Loucy (cell line): ENCODE data around the gene ADCY7.

ENCODE experiments used
- H2AFZ ChIP-seq: fragments of 200-600 bp; sonication (generic); 2 replicates; pipeline ENCODE4 v1.6.0; 2016; ENCODE audit warnings: antibody characterized with exemption, mild to moderate bottlenecking, low read length, moderate library complexity
- H3F3A ChIP-seq: fragments of 200-600 bp; 2 replicates; pipeline ENCODE4 v1.6.0; 2016; ENCODE audit warnings: antibody characterized with exemption, low read depth, mild to moderate bottlenecking
- H3K27me3 ChIP-seq: fragments of 200-600 bp; sonication (generic); 2 replicates; pipeline ENCODE4 v1.6.1; 2014; ENCODE audit warnings: low read length, mild to moderate bottlenecking; ENCODE audit not compliant: insufficient read depth, poor library complexity, severe bottlenecking
- H3K36me3 ChIP-seq: fragments of 200-600 bp; sonication (generic); 2 replicates; pipeline ENCODE4 v1.6.1; 2016; ENCODE audit warnings: low read length; ENCODE audit not compliant: insufficient read depth
- H3K4me1 ChIP-seq: fragments of 200-600 bp; sonication (generic); 2 replicates; pipeline ENCODE4 v1.5.1; 2014; ENCODE audit warnings: low read length, mild to moderate bottlenecking; ENCODE audit not compliant: insufficient read depth, poor library complexity, severe bottlenecking
- H3K4me2 ChIP-seq: fragments of 200-600 bp; sonication (generic); 2 replicates; pipeline ENCODE4 v1.6.0; 2014; ENCODE audit warnings: antibody characterized with exemption, low read length, low read depth, mild to moderate bottlenecking; ENCODE audit not compliant: poor library complexity, severe bottlenecking
- H3K4me3 ChIP-seq: fragments of 200-600 bp; sonication (generic); 2 replicates; pipeline ENCODE4 v1.5.1; 2014; ENCODE audit warnings: low read length, mild to moderate bottlenecking, mixed read lengths; ENCODE audit not compliant: poor library complexity, severe bottlenecking
- H3K79me2 ChIP-seq: fragments of 200-600 bp; sonication (generic); 2 replicates; pipeline ENCODE4 v1.6.1; 2014; ENCODE audit warnings: low read length; ENCODE audit not compliant: insufficient read depth
- H3K9ac ChIP-seq: fragments of 200-600 bp; sonication (generic); 2 replicates; pipeline ENCODE4 v1.6.0; 2014; ENCODE audit warnings: mild to moderate bottlenecking, low read depth, low read length, moderate library complexity; ENCODE audit not compliant: poor library complexity, severe bottlenecking
- H3K9me2 ChIP-seq: fragments of 200-600 bp; sonication (generic); replicated peaks from 2 replicates; pipeline ENCODE4 v1.6.1; 2016; ENCODE audit warnings: low read depth, low read length, mixed read lengths
- H3K9me3 ChIP-seq: fragments of 200-600 bp; sonication (generic); 2 replicates; pipeline ENCODE4 v1.6.1; 2014; ENCODE audit warnings: mild to moderate bottlenecking, antibody characterized with exemption, low read length, low read depth; ENCODE audit not compliant: insufficient read depth
- H4K20me1 ChIP-seq: fragments of 200-600 bp; sonication (generic); 2 replicates; pipeline ENCODE4 v1.6.0; 2014; ENCODE audit warnings: antibody characterized with exemption, low read length, mild to moderate bottlenecking; ENCODE audit not compliant: insufficient read depth, poor library complexity, severe bottlenecking
- EZH2phosphoT487 ChIP-seq: fragments of 200-600 bp; IDR thresholded peaks from 2 replicates; pipeline ENCODE4 v1.6.1; 2018; ENCODE audit warnings: antibody characterized with exemption, mild to moderate bottlenecking, moderate library complexity, borderline replicate concordance
- TF ChIP-seq, protein P1 (sequence below): fragments of 200-600 bp; sonication (generic); conservative IDR thresholded peaks from 2 replicates; pipeline ENCODE4 v1.5.1; 2014; ENCODE audit warnings: mild to moderate bottlenecking, antibody characterized with exemption, low read length

The ADCY7 gene

GRCh38 chr16:50253514-50253910 lies 12.8 kb upstream of the ADCY7 start:
- Histone ChIP-seq H3K36me3 (no peaks in the 10 kb centered on the region), H3K4me2 (no peak overlapping the region), H4K20me1 (no peaks in the 10 kb centered on the region), H3K79me2 (no peaks in the 10 kb centered on the region), H3K27me3 (no peaks in the 10 kb centered on the region), H3K4me1 (peaks cover 5% of the 10 kb centered on the region), H3K9ac (no peak overlapping the region), H3K9me3 (no peaks in the 10 kb centered on the region), H3F3A (no peaks in the 10 kb centered on the region), H3K4me3 (no peak overlapping the region), H2AFZ (no peak overlapping the region), H3K9me2 (no peaks in the 10 kb centered on the region)
- TF ChIP-seq, protein P1, sequence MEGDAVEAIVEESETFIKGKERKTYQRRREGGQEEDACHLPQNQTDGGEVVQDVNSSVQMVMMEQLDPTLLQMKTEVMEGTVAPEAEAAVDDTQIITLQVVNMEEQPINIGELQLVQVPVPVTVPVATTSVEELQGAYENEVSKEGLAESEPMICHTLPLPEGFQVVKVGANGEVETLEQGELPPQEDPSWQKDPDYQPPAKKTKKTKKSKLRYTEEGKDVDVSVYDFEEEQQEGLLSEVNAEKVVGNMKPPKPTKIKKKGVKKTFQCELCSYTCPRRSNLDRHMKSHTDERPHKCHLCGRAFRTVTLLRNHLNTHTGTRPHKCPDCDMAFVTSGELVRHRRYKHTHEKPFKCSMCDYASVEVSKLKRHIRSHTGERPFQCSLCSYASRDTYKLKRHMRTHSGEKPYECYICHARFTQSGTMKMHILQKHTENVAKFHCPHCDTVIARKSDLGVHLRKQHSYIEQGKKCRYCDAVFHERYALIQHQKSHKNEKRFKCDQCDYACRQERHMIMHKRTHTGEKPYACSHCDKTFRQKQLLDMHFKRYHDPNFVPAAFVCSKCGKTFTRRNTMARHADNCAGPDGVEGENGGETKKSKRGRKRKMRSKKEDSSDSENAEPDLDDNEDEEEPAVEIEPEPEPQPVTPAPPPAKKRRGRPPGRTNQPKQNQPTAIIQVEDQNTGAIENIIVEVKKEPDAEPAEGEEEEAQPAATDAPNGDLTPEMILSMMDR = no peak
- TF ChIP-seq EZH2phosphoT487 = no peak

DNA sequence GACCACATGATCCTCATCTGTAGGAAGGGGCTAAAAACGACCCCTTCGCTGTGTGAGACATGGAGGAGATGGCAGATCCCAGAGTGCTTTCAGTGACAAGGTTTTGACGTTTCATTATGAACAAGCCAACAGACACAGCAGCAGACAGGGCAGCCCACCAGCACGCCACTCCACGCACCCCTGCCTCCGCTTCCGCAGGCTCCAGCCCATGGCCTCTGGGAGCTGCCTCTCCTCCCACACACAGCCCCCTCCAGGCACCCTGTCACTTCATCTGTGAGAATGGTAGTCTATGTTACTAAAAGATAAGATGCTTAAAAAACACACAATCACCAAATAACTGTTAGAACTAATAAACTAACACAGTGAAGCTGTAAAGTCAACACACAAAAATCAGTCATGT lies 12.3 kb upstream of the ADCY7 start:
- peaks cover 4% of the 10 kb centered on the region for H3K4me1 ChIP-seq

GRCh38 chr16:50255538-50255937 lies 10.8 kb upstream of the ADCY7 start:
- H4K20me1 ChIP-seq = no peaks in the 10 kb centered on the region
- H3K79me2 ChIP-seq = no peaks in the 10 kb centered on the region
- H3K4me3 ChIP-seq = no peak overlapping the region
- TF ChIP-seq, protein P1 = no peak
- no peak for TF ChIP-seq EZH2phosphoT487
- no peak overlapping the region for H2AFZ ChIP-seq
- peaks cover 4% of the 10 kb centered on the region for H3K4me1 ChIP-seq
- no peak overlapping the region for H3K9ac ChIP-seq
- no peak overlapping the region for H3K4me2 ChIP-seq
- H3F3A ChIP-seq = no peaks in the 10 kb centered on the region
- no peaks in the 10 kb centered on the region for H3K27me3 ChIP-seq
- H3K36me3 ChIP-seq = no peaks in the 10 kb centered on the region
- no peaks in the 10 kb centered on the region for H3K9me2 ChIP-seq
- no peaks in the 10 kb centered on the region for H3K9me3 ChIP-seq

More for the DNA sequence above, 12.3 kb upstream of the ADCY7 start:
- Histone ChIP-seq H3K79me2 (no peaks in the 10 kb centered on the region), H4K20me1 (no peaks in the 10 kb centered on the region), H3K9me2 (no peaks in the 10 kb centered on the region), H3K9me3 (no peaks in the 10 kb centered on the region), H3F3A (no peaks in the 10 kb centered on the region), H3K9ac (no peak overlapping the region), H3K4me2 (no peak overlapping the region), H3K4me3 (no peak overlapping the region), H3K36me3 (no peaks in the 10 kb centered on the region), H2AFZ (no peak overlapping the region), H3K27me3 (no peaks in the 10 kb centered on the region)
- TF ChIP-seq, protein P1 = no peak
- no peak for TF ChIP-seq EZH2phosphoT487
